CD4-positive, alpha-beta T cell treated with Interferon alpha-2 for 1 hour (primary cell): ENCODE data around the gene CDKN2AIP.

Experiments
- DNase-seq, 2 donors: peaks; one replicate each; pipeline ENCODE4 v3.0.0-alpha.2; 2020 to 2022

The CDKN2AIP gene, protein sequence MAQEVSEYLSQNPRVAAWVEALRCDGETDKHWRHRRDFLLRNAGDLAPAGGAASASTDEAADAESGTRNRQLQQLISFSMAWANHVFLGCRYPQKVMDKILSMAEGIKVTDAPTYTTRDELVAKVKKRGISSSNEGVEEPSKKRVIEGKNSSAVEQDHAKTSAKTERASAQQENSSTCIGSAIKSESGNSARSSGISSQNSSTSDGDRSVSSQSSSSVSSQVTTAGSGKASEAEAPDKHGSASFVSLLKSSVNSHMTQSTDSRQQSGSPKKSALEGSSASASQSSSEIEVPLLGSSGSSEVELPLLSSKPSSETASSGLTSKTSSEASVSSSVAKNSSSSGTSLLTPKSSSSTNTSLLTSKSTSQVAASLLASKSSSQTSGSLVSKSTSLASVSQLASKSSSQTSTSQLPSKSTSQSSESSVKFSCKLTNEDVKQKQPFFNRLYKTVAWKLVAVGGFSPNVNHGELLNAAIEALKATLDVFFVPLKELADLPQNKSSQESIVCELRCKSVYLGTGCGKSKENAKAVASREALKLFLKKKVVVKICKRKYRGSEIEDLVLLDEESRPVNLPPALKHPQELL

DNA sequence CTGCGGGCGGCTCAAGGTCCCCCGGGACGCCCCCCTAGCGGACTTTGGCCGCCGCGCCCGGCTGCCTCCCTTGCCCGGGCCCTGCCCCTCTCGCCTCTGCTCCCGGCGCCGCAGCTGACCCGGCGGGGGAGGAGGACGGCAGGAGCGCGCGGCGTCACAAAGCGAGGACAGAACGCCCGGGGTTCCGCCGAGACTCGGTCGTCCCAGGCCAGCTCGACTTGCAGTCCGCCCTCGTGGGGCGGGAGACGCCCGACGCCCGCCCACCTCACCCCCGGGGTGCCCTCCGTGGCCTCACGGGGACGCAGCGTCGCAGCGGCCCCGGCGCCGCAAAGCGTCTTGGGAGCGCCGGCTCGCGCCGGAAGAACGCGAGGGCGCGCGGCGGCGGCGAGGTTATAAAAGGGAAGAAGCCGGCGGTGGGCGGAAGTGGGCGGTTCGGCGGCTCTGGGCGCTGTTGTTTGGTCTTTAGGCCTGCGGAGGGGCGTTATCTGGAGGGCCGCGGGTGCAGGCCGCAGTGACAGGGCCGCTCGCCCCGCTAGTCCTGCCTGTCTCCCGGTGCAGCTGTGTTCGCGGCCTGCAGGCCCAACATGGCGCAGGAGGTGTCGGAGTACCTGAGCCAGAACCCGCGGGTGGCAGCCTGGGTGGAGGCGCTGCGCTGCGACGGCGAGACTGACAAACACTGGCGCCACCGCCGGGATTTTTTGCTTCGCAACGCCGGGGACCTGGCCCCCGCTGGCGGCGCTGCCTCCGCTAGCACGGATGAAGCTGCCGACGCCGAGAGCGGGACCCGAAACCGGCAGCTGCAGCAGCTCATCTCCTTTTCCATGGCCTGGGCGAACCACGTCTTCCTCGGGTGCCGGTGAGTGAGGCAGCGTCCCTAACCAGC is at the start of gene CDKN2AIP:
CDKN2AIP (plus strand) TSS at position 423 of the 883 bp plus-strand sequence; CDS start at position 585, 162 bp downstream.
- peak; percentile 92 to 95 for DNase-seq

DNA sequence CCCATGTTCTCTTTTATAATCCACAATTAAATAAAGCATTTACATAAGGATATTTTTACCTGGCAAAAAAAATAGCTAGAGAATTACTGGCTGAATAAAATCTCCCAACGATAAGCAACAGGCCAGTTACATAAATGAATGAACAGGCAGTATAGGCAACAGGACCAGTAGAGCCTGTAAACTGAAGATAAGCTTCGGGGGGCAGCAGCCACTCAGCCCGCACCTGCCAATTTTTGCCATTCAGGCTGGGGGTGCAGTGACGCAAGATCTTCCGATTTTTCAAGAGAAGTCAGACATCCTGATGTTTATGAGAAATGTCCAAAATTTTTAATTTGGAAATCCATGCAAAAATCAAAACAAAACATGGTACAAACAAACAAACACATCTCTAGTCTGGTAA is 49.0 kb upstream of the CDKN2AIP start:
- no peak for DNase-seq

DNA sequence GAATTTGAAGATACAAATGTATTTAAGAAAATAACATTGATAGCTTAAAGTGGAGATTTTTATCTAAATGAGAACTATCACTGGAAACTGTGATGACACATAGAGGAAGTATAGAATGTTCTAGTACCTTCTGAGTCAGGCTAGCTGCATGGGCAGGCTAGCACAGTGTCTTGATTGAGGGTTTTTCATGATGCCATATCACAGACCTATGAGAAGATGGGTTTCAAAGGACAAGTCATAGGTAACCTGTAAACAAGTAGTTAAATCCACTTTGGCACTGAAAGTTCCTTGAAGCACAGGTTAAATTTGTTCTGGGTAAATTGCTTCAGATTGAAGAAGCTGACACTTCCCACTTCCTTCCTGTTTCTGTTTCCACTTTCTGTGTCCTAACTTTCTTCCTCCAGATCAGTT is 48.2 kb upstream of the CDKN2AIP start:
- no peak for DNase-seq

DNA sequence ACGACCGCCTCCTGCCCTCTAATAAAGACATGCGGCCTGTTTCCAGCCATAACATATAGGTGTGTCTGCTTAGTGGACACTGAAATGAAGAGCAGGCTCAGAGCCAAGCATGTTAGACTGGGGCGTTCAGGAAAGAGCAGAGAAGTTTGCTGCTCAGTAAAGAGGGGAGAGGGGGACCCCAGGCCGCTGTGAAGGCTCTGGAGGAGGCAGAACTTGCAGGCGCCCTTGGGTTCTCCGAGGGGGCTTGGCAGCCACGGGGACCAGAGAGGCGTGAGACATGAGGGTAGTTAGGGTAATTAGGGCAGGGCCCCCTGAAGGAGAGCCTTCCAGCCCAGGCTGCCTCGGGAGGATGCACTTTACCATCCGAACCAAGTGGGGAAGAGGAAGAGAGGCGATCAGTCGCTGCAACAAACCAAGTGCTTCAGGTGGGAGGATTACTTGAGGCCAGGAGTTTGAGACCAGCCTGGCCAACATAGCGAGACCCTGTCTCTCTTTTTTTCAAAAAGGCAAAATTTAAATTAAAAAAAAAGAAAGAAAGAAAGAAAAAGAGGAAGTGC is 46.6 kb upstream of the CDKN2AIP start:
- no peak for DNase-seq

DNA sequence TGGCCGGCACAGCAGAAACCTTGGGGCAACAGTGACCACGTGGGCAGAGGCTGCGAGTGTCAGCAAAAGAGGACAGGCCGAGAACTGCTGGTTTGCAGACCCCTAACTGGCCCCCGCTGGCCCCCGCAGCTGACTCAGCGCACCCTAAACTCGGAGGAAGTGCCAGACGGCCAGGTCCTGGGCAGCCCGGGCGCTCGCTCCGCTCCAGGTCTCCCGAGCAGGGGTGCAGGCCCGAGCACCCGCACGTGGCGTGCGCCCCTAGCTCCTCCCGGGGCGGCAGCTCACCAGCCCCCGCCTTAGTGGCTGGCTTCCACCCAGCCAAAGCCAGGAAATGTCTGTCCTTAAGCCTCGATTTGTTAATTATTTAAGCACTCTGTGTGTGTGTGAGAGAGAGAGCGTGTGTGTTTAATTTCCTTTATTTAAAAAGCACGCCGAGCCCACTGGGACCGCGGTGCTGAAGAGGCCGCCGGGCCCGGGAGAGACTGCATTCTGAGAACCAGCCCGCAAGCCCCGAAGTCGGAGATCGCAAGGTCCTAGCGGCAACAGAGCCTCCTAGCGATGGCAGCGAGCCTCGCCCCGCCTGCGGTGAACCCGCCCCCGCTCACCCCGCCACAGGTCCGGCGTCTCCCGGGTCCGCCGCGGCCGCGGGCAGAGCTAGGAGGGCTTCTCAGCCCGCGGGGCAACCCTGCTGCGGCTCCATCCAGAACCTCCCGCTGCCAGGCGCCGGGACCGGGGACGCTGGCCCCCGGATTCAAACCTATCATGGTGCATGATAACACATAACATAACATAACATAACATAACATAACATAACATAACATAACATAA is 45.9 kb upstream of the CDKN2AIP start:
- peak; percentile 60 to 69 for DNase-seq

DNA sequence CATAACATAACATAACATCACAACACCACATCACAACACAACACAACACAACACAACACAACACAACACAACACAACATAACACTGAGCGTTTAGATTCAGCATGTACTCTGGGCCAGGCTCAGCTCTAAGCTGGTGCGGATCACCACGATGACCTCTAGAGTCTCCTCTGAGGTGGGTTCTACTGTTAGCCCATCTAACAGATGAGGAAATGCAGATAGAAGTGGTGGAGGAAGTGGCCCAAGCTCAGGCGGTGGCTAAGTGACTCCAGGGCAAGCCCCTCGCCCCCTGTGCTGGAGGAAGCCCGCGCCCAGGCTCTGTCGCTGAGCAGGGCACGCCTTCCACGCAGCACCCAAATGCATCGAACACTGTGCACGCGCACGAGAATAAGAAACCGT is 45.3 kb upstream of the CDKN2AIP start:
- DNase-seq = no peak

DNA sequence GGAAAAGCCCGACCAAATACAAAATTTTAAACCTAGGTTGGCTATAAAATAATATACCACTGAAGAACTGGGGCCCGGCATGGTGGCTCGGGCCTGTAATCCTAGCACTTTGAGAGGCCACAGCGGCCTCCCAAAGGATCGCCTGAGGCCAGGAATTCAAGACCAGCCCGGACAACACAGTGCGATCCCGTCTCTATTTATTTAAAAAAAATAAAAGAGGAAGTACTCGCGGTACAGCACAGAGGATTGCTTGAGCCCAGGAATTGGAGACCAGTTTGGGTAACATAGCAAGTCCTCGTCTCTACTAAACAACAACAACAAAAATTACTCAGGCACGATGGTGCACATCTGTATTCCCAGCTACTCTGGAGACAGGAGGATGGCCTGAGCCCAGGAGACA is 44.8 kb upstream of the CDKN2AIP start:
- no peak for DNase-seq

DNA sequence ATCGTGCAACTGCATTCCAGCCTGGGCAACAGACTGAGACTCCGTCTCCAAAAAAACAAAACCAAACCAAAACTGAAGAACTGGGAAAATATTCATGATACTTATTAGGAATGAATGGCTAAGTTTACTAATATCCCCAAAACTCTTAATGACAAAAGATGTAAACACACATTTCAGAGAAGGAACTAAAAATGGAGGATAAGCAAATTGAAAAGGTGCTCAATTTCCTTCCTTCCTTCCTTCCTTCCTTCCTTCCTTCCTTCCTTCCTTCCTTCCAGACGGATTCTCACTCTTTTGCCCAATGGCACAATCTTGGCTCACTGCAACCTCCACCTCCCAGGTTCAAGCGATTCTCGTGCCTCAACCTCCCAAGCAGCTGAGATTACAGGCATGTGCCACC is 44.4 kb upstream of the CDKN2AIP start:
- DNase-seq = no peak

DNA sequence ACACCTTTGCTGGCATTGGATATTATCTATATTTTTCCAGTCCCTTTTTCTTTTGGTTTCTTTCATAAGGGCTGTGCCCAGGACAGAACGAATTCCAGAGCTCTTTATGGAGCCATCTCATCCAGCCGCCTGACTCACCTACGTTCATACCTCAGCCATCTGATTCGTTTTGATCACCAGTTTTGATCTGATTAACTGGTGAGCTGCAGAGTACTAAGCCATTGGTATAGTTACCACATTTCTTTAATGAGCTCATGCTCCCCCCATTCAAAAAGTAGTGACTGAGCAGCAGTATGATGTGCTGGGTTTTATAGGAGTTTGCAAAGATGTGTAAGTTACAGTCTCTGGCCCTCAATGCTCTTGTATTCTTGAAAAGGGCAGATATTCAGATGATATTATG is 43.0 kb upstream of the CDKN2AIP start:
- DNase-seq = no peak

DNA sequence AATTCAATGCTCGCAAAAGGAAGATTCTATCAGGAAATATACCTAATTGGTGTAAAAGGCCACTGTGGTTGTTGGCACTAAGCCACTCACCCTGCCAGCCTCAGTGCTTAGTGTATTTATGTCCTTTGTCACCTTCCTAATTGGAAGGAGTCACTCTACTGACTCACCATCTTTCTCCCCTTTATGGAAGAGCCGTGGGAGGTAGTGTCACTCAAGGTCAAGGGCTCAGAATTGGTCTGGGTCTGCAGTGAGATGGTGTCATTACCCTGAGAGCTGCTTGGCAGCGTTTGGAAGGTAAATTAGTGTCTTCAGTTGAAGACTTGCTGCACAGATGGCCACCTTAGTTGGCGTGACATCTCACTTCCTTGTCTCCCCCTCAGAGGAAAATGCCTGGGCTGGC is 41.7 kb upstream of the CDKN2AIP start:
- DNase-seq = no peak

DNA sequence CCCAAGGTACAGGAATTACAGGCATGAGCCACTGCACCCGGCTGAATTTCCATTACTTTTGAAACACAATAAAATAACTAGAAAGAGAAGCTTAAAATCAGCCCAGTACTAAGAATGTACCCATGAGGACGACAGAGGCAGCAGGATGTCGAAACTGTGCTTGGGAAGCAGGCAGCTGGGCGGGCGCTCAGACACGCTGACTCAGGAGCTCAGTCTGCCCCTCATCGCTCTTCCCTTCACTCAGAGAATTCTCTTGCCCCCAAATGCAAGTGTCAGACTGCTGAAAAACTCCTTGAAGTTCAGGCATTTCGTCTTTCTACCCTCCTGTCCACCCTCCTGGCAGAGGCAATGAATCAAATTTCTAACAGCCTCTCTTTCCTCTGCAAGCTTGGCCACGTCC is 41.0 kb upstream of the CDKN2AIP start:
- DNase-seq = no peak

DNA sequence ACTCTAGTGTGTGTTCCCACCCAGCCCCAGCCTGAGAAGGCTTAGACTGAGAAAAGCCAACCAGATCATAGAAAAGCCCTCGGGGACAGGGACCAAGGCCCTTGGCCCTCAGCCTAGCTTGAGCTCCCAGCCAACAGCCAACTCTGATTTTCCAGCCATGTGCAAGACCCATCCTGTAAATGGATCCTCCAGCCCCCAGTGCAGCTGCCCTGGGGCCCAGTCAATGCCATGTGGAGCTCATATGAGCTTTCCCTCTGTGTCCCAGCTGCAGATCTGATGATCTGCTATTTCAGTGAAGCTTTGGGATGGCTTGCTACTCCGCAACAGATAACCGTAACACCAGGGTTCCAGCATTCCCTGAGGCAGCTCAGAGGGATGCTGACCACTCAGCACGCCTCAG is 40.5 kb upstream of the CDKN2AIP start:
- no peak for DNase-seq

DNA sequence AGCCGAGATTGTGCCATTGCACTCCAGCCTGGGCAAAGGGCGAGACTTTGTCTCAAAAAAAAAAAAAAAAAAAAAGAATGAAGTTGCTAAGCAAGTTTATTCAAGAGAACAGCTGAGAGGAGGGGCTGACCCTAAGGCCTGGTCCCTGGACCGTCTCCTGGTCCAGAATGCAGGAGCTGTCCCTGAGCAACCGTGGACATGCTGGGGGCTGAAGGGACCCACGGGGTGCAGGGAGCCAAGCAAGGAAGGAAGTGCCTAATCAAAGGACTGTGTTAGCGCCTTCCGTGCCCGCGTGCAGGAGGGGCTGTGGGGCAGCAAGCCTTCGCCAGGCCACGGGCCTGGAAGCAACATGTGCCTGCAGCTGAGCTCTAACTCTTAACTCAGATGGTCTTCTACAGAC is 39.1 kb upstream of the CDKN2AIP start:
- no peak for DNase-seq

DNA sequence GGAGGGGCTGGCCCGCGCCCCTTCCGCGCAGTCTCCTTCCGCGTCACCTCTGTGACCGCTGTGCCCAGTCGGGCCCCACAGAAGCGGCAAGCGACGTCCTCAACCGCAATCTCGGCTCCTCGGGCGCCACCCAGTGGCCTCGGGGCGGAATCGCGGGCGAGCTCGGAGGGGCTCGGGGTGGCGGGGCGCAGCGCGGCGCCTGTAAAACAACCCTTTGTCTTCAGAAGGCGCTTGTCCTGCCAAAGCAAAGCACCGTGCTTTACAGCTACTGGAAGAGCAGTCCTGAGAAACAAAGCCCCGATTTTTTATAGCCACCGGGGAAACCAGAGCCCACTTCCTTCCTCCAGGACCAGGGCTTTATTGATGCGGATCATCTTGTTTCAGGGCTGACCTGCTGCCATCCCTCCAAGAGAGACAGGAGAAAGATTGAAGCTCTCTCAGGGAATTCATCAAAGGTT is 37.3 kb upstream of the CDKN2AIP start:
- peak; percentile 89 to 91 for DNase-seq

DNA sequence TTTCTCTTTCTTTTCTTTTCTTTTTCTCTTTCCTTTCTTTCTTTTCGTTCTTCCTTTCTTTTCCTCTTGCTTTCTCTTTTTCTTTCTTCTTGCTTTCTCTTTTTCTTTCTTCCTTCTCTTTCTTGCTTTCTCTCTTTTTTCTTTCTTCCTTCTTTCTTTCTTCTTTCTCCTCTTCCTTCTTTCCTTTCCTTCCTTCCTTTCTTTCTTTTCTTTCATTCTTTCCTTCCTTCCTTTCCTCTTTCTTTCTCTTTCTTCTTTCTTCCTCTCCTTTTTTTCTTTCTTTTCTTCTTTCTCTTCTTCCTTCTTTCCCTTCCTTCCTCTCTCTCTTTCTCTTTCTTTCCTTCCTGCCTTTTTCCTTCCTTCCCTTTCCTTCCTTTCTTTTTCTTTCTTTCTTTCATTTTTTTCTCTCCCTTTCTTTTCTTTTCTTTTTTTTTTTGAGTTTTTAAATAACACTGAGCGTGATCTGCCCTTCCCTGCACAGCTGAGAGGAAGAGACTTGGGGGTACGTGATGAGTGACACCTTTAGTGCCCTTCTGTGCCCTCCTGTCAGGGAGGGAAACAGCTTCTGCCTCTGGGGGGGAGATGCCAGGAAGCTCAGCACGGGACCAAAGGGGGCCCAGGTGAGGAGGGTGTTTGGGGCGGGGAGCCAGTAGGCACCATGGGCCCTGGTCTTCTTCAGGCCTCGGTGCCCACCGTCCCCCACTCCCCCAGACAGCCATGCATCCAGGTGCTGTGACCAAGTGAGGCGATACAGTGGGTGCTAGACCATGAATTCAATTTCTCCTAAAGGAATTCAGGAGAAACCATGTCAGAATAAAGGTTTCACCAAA is 36.6 kb upstream of the CDKN2AIP start:
- no peak for DNase-seq

DNA sequence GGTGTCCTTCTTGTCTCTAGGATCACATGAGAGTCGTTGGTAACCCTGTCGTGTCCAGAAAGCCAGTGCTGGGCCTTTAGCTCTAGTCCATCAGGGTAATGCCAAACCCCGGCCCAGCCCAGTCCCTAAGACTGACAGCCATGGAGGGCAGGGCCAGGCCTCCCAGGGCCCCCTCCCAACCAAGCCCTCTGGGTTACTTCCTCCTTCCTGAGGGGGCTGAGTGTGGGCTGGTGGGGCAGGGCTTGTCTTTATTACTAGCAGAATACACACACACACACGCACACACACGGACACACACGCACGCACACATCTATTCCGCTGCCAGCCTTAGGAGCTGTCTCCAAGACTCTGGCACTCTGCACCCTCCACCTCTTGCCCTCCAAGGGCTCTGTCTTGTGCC is 35.6 kb upstream of the CDKN2AIP start:
- no peak for DNase-seq

DNA sequence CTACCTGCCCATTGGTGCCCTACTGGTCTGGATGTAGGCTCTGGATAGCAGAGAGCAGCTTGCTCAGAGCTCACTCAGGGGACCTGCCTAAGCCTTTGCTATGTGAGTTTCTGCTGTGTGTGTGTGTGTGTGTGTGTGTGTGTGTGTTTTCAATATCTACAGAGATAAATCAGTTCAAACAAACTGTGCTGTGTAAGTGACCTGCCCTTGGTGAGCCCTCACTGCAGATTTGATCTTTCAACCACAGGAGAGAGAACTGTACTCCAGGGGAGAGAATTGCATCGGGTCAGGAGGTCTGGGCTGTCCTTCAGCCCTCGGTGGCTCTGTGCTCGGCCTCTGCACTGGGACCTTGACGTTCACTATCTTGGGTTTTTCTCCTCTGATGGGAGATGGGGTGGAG is 35.0 kb upstream of the CDKN2AIP start:
- DNase-seq = no peak

DNA sequence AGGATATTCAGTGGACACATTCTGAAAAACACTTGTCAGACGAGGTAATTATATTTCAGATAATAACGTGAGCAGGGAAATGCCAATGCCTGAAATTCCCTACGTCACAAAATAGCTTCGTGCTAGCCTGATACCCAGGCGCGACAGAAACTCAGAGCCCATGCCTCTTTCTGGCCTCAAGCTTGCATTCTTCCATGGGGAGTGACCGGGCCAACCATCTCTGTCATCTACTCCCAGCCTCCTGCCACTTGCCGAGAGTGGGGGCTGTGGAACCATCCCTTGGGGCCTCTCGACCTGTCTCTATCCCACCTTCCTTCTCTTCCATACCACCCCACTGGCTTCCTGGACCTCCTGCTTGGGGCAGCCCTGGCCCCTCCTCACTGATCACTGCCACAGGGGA is 34.5 kb upstream of the CDKN2AIP start:
- DNase-seq = no peak

DNA sequence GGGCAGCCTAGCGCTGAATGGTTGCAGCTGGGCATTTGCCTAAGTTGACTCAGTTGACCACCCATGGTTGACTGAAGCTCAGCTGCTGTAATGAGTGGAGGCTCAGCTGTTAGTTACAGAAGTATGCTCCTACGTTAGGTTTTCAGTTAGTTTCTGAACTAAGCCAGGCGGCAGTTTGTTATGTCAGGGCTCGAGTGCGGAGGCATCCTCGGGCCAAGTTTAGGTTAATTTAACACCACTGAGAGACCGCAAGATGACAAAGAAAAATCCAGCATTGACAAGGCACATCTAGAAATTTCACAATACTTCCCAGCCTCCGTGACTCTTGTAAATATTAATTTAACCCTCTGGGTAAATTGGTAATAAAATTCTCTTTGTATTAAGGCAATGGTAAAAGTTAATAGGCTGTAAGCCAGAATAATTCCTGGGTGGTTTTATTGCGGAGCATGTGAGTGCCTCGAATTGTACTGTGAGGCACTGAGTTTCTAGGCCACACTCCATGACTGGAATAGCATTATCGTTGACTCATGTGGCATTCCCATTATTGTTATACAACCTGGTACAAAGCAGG is 33.1 kb upstream of the CDKN2AIP start:
- no peak for DNase-seq

DNA sequence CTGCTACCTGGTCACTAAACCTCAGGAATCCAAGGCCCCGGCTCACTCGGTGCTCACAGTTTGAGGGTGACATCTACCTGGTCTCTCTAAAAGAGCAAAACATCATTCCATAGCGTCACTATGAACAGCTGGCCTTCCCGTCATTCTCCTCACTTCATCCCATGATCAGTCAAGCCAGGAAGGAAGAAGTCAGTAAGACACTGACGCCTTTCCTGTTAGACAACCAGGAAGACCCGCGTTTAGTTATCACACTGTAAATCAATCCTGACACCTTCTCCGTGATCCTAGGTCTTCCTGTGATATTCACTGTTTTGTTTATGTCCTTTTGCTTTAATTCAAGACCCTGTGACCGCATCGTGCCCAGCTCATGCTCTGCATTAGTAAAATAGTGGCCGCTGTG is 31.6 kb upstream of the CDKN2AIP start:
- no peak for DNase-seq
